ENCODE data around the gene SLC25A13. TPM values are rescaled to one million over a fixed set of nuclear protein-coding genes. Genes with fewer than 3 reads are reported as not detected.

SLC25A13 gene
- polyA plus RNA-seq, 1 of the 3 experiments (the other 2 are of a cell fraction) = 16.0 TPM

DNA sequence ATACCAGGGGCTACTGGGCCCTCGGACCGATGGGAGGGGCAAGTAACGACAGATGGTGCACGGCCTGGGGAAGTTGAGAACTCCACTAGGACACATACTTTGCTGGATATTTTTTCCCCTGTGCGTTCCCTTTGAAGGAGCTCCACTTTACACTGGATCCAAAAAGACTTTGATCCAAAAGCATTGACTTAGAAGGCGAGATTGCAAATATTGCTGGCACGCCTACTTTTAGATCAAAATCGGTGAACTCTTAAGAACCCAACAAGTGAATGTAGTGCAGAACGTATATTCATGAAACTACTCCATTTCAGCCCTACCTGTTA, 436 bp upstream of the SLC25A13 start:
- Histone ChIP-seq H2AFZ (ENCODE audit: low read depth) (peak overlapping the region; percentile 84), H3K4me2 (peak overlapping the region; percentile 93), H3K36me3 (replicated peaks in 1 of 2; ENCODE audit: control insufficient read depth in 1 of 2, insufficient read depth in 2 of 2, low read length in 1 of 2) (no peaks in the 10 kb centered on the region), H3K27ac (ENCODE audit: low read depth in 2 of 2, low read length in 1 of 2) (peak overlapping the region; percentile 91 to 93; a peak in 3 of 4 replicates), H3K79me2 (ENCODE audit: insufficient read depth) (peaks cover 36% of the 10 kb centered on the region), H3K9me3 (no peaks in the 10 kb centered on the region), H4K20me1 (ENCODE audit: insufficient read depth) (peaks cover 7% of the 10 kb centered on the region), H3K27me3 (ENCODE audit: insufficient read depth) (no peaks in the 10 kb centered on the region), H3K4me1 (ENCODE audit: control insufficient read depth in 1 of 2, insufficient read depth in 2 of 2, low read depth in 1 of 2, low read length in 1 of 2) (peaks cover 0 to 10% of the 10 kb centered on the region in 2 experiments; a peak in 2 of 4 replicates), H3K9ac (peak overlapping the region; percentile 91; the same call in 1 of the 2 replicates), H3K4me3 (ENCODE audit: low read depth in 2 of 2, low read length in 1 of 2) (peak overlapping the region; percentile 86 to 93), H3F3A (replicated peaks; ENCODE audit: insufficient read depth) (no peaks in the 10 kb centered on the region), H3K9me2 (no peaks in the 10 kb centered on the region)
- CTCF ChIA-PET = interaction anchor here (1.3 kb wide), 1 partner anchor 10 kb away, joined by 3 read pairs; no protein-coding TSS in a partner anchor
- TF ChIP-seq GATA2 (CRISPR knock-in tag; IDR thresholded peaks at IDR 0.05) (0 out of 2 replicates have a peak, but pooled peaks have one; percentile 9), YY1 (IDR thresholded peaks at IDR 0.05; ENCODE audit: low read depth) (no peak)
- DNase-seq = no peak
- WGBS (ENCODE audit: low lambda C conversion rate) = 45% methylated on average over 9 of the region's 9 CpGs
- POLR2A ChIA-PET = interaction anchor here (0.5 kb wide), 1 partner anchor 879 kb away, joined by 3 read pairs; no protein-coding TSS in a partner anchor

DNA sequence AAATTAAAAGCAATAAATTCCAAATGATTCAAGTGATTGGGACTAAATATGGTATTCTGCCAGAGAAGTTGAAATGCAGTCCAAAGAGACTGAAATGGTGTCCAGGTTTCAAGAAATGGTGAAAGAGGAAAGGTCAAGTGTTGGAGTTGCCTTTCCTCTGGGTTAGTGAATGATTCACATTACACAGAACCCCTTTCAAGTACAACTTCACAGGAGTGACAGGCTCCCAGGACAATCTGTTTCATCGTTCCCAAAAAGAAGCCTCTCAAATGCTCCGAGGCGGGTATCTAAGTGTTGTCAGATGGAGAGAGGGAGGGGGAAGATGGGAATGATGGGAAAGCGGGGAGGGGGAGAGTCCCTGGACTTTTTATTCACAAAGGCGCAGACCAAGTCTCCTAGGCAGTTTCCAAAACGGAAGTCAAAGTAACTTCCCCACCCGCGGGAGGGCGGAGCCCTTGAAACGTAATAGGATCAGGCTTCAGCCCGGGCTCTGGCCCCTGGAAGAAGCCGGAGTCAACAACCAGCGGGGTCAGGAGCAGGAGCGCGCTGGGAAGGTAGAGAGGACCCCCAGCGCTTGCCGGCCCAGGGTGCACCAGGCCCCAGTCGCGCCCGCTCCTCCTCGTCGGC, 754 bp downstream of the SLC25A13 start:
- Histone ChIP-seq H2AFZ (ENCODE audit: low read depth) (peak overlapping the region; percentile 84), H3F3A (replicated peaks; ENCODE audit: insufficient read depth) (no peaks in the 10 kb centered on the region), H3K79me2 (ENCODE audit: insufficient read depth) (peaks cover 48% of the 10 kb centered on the region), H3K4me1 (ENCODE audit: control insufficient read depth in 1 of 2, insufficient read depth in 2 of 2, low read depth in 1 of 2, low read length in 1 of 2) (peaks cover 0 to 10% of the 10 kb centered on the region in 2 experiments; a peak in 2 of 4 replicates), H3K4me2 (peak overlapping the region; percentile 93), H4K20me1 (ENCODE audit: insufficient read depth) (peaks cover 18% of the 10 kb centered on the region), H3K27me3 (ENCODE audit: insufficient read depth) (no peaks in the 10 kb centered on the region), H3K4me3 (ENCODE audit: low read depth in 2 of 2, low read length in 1 of 2) (peak overlapping the region; percentile 86 to 93), H3K9me3 (no peaks in the 10 kb centered on the region), H3K9ac (peak overlapping the region; percentile 91), H3K36me3 (replicated peaks in 1 of 2; ENCODE audit: control insufficient read depth in 1 of 2, insufficient read depth in 2 of 2, low read length in 1 of 2) (no peaks in the 10 kb centered on the region), H3K9me2 (no peaks in the 10 kb centered on the region), H3K27ac (ENCODE audit: low read depth in 2 of 2, low read length in 1 of 2) (peak overlapping the region; percentile 91 to 93)
- WGBS (ENCODE audit: low lambda C conversion rate) = under 1% methylated on average over 19 of the region's 22 CpGs
- ChIA-PET POLR2A (no interaction called here), CTCF (no interaction called here)
- DNase-seq = peak; percentile 87
- TF ChIP-seq ELF1 (IDR thresholded peaks at IDR 0.05) (peak; percentile 42; the same call in 1 of the 2 replicates), POLR2AphosphoS5 (IDR thresholded peaks at IDR 0.05; ENCODE audit: low read depth, low read length) (peak; percentile 65; the same call in 1 of the 2 replicates), GABPA (IDR thresholded peaks at IDR 0.05; ENCODE audit: low read depth) (peak; percentile 63), YY1 (IDR thresholded peaks at IDR 0.05; ENCODE audit: low read depth) (no peak), RCOR1 (IDR thresholded peaks at IDR 0.05; ENCODE audit: low read length) (0 out of 2 replicates have a peak, but pooled peaks have one; percentile 40), CHD2 (IDR thresholded peaks at IDR 0.05; ENCODE audit: low read length, partially characterized antibody) (peak; percentile 15), FOSL2 (IDR thresholded peaks at IDR 0.05; ENCODE audit: borderline replicate concordance, low read depth) (no peak), TAF1 (IDR thresholded peaks at IDR 0.05; ENCODE audit: borderline replicate concordance, low read depth, low read length) (peak; percentile 80; the same call in 1 of the 2 replicates), TCF12 (IDR thresholded peaks at IDR 0.05) (no peak)
- TF ChIP-seq, protein P1, sequence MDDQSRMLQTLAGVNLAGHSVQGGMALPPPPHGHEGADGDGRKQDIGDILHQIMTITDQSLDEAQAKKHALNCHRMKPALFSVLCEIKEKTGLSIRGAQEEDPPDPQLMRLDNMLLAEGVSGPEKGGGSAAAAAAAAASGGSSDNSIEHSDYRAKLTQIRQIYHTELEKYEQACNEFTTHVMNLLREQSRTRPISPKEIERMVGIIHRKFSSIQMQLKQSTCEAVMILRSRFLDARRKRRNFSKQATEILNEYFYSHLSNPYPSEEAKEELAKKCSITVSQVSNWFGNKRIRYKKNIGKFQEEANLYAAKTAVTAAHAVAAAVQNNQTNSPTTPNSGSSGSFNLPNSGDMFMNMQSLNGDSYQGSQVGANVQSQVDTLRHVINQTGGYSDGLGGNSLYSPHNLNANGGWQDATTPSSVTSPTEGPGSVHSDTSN (IDR thresholded peaks at IDR 0.05) = no peak; the same call in 1 of the 2 replicates
